Measurements from ENCODE around the gene ADAM12.

ADAM12 gene

DNA sequence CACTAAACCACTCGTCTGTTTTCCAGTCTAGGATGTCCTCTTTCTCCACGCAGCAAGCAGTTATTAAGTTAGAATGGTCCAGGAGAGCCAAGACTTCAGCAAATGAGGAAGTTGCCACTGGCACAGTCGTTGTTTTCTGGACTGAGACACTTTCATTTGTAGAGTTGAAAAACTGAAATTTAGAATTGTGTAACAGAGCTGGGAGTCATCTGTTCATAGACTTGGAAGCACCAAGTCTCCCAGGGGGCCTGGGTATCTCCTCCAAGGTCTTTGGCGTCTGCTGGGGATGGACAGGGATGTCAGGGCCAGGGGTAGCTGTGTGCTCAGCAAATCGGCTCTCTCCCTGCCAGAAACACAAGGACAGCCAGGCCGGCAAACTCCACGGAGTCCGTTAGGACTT is 283.5 kb downstream of the ADAM12 start:
- DNase-seq (ENCODE audit: extremely low spot score, insufficient read length, low read depth) (no peak), FAIRE-seq (no peak)

DNA sequence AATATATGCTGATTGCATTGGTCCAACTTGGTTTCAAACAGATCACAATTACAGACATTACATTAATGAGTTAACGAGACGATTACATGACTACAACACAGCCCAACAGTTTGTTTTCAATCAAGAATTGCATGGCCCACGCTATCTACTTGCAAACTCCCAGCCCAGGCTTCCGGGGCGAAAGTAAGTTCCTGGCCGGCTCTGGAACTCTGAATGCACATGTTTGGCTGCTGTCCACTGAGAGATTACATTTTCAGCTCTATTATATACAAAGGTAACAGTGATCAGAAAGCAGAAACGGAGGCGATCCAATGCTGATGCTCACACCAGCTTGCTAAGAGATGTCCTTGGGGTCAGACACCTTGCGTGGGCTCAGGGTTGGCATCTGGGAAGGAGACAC is 285.6 kb downstream of the ADAM12 start:
- DNase-seq (ENCODE audit: extremely low spot score, insufficient read length, low read depth) (no peak), FAIRE-seq (no peak)

DNA sequence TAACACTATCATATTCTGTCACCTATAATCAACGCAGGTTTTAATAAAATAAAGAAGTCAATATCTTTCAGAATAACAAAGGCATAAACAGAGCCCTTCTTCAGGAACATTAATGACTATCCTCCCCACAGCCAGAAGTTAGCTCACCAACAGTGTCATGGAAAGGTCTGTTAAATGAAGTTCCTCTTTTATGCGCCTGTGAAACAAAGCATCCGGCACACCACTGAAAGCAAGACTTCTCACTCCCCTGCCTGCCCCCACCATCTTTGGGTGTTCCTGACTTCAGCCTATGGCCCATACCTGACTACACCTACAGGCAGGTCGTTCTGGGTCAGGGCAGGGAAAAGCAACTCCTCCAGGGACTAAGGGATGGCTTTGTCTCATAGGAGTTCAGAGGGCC is 286.5 kb downstream of the ADAM12 start:
- no peak for DNase-seq (ENCODE audit: extremely low spot score, insufficient read length, low read depth)
- no peak for FAIRE-seq

DNA sequence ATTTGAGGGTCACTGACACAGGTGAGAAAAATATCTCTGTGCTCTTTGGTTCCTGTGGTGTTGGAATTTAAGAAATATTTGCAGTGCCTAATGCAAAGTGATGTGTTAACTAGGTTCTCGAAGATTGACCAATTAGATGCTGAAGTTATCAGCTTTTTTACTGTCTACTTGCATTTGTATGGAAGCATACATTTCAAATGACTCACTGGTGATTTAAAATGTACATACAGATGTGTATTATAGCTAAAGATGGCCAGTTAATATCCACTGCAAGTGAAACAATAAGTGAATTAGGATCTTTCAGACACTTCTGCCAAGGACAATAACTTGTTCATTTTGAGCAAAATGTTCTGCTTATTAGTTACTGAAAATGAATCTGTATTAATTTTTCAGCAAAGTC is 287.0 kb downstream of the ADAM12 start:
- no peak for DNase-seq (ENCODE audit: extremely low spot score, insufficient read length, low read depth)
- no peak for FAIRE-seq

DNA sequence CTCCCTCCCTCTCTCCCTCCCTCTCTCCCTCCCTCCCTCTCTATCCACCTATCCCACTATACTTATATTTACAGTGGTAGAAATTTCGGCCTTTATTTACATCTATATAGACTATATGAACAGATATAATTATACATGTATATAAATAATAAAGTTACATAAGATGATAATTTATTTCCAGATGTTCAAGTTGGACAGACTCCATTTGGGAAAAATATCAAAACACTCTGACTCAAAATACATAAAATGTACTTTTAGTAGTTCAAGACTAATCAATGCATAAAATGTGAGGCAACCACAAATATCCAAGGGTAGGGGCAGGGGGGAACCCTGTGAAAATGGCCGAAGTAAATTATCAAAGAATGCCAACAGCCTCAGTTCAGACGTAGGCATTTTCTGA is 288.9 kb downstream of the ADAM12 start:
- no peak for DNase-seq (ENCODE audit: extremely low spot score, insufficient read length, low read depth)
- FAIRE-seq, result no peak

DNA sequence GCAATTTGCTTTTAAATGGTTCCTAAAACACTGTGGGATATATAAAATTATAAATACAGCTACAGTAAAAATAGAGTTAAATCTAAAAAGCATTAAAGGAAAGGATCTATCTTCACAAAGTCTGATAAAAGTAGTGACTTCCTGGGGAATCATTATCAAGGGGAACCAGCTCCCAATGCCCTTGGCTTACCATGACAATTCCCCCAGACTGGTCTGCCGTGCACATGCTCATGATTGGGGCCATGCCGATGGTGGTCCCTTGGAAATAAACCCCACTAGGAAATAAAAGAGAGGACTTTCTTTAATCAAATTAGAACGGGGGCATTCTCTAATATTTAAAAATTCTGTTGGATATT is 290.1 kb downstream of the ADAM12 start:
- DNase-seq (ENCODE audit: extremely low spot score, insufficient read length, low read depth) (no peak), FAIRE-seq (no peak)

DNA sequence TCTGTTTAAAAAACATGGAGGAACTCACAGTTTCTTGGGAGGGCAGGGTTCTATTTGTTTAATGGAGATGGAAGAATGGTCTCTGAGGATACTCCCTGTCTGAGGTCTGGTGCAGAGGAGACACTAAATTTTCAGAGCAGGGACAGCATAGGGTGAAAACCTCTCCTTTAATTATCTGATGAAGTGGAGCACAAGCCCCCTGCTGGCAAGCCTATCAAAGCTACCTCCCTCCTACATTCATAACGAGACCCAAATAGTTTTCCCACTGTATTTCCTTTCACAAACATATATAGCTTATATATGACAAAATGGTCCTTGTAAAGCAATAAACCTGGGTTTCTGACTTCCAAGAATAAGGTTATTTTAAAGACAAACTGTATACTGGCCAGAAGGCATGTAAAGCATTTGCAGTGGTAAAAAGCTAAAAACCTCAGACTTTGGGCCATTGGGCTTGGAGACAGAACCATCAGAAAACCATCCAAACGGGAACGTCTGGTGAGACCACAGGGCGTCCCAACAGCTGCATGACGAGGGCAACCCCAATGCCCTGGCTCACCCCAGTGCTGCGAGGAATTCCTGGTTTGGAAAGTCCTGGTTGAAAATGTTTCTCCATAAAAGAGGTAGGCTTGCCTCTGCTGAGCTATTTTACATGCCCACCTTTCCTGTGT is 290.6 kb downstream of the ADAM12 start:
- no peak for DNase-seq (ENCODE audit: extremely low spot score, insufficient read length, low read depth)
- no peak for FAIRE-seq

DNA sequence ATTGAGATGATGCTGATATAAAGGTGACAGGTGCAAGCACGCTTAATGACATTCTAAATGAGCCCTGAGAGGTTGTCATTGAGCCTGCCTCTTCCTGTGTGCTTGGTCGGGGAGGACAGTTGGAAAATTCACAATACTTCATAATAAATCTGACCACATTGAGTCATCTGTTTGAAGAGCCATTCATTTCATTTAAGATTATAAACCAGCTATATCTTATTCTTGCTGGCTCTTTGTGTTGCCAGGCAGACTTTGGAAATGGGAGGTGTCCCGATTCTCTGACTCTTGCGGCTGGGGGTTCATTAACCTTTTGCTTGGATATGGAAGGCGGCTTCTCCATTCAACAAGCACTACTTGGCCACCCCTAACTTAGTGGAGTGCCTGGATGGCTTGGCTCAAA is 293.7 kb downstream of the ADAM12 start:
- DNase-seq (ENCODE audit: extremely low spot score, insufficient read length, low read depth) (no peak), FAIRE-seq (no peak)

DNA sequence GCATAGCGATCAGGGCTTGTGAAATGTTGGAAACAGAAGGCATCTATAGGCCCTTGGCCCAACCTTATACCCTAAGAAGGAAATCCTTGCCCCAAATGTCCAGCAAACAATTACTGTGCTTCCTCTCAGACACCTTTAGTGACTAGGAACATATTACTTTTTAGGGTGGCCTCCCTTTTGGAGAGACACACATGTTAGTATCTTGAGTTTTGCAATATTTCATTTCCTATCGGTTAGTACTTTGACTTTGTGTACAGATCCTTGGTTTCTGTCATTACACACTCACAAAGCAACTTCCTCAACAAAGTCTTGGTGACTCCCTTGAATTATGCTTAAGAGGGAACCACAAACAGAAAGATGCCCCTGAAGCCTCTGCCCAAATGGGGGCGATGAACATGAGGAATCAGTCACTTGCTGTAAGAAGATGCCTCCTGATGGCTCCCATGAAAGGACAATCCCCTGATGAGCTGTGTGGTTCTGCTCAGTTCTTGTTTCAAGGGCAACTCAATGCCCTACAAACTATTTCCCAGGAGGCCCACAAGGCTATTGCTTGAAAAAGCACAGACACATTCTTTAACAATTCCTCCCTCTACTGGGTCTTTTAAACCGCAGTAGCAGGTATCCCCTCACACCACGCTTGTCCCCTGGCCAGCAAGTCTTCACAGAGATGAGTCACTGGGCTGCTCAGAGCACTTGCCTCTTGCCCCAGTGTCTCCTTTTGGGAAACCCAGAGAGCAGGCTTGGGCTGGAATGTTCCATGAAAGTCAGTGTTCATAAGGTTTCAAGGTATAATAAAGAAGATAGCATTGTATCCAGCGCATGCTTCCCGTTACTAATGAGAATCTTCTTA is 295.7 kb downstream of the ADAM12 start:
- FAIRE-seq, result no peak

DNA sequence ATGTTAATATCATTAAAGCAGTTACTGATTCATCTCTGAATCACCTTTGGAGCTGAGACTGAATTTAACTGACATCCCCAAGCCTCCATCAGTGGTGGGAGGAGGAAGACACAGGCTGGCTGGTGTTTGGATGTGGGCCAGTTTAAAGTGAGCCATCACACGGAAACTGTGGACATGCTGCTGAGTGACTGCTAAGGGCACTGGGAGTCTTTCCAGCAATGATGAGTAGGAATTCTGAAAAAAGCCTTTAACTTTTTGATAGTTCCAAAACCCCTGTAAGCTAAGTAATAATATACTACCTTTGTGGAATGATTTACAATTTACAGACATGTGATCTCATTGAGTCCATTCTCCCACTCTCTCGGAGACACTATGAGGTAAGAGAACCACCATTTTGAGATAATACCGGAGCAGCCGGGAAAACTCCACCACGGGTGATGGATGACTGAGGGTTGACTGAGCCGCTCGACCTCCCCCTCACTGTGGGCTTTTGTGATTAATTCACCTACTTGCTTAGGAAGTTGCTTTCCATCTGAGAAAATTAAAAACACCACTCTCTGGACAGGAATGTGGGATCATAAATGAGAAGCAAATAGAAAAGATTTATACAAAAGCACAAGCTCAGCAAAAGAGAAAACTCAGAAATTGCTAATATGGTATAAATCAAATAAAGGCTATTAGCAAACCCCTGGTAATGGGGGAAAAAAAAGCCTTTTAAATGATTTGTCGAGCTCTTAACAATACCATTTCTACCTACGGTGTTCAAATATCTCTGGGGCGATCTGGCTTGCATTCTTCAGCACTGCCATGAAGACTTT is 297.2 kb downstream of the ADAM12 start:
- FAIRE-seq (no peak), DNase-seq (ENCODE audit: extremely low spot score, insufficient read length, low read depth) (no peak)

More for the DNA sequence above, 295.7 kb downstream of the ADAM12 start:
- DNase-seq (ENCODE audit: extremely low spot score, insufficient read length, low read depth), result no peak

DNA sequence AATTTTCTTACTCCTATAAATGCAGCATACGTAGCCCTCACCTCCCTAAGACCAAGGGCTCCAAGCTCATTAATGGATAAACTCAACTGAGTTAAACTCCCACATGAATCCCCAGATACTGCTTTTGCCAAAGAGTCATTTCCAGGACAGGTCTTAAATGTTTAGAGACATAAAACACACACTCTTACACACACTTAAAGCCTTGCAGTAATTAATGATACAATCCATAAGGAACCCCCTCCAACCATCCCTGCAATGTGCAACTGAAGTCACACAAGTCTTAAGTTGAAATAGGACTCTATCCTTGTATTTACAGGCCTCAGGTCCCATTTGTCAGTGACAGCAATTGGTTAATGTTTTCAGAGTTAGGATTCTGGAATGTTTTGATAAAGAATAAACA is 297.8 kb downstream of the ADAM12 start:
- DNase-seq (ENCODE audit: extremely low spot score, insufficient read length, low read depth) (no peak), FAIRE-seq (no peak)

DNA sequence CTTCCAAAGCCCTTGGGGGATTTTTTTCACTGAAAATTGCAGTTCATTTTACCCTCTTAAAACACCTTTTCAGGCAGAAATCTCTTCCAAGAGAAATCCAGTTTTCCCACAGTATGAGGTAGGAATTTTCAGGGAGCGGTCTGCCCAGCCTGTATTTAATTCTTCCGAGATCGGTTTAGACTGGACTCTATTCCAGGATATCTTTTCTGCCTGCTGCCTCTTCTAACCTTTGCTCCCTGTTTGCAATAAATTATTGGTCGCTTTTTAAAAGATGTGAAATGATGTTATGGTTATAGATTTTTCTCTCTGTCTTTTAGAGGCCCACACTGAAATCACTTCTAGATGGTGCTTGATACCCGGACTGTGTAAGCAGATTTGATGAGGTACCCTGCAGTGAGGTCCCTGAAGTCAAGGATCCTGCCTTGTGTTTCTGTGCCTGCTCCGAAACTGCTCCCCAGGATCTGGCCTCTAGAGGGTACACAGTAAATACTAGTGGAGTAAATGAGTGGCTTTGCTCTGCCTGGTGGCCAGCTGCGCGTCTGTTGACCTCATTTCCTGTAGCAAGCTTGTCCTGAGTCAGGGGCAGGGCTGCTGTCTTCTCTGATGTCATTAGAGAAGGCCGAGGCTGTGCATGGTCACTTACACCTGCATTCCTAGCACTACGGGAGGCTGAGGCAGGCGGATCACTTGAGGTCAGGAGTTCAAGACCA is 300.3 kb downstream of the ADAM12 start:
- no peak for FAIRE-seq
- DNase-seq (ENCODE audit: extremely low spot score, insufficient read length, low read depth), result no peak

DNA sequence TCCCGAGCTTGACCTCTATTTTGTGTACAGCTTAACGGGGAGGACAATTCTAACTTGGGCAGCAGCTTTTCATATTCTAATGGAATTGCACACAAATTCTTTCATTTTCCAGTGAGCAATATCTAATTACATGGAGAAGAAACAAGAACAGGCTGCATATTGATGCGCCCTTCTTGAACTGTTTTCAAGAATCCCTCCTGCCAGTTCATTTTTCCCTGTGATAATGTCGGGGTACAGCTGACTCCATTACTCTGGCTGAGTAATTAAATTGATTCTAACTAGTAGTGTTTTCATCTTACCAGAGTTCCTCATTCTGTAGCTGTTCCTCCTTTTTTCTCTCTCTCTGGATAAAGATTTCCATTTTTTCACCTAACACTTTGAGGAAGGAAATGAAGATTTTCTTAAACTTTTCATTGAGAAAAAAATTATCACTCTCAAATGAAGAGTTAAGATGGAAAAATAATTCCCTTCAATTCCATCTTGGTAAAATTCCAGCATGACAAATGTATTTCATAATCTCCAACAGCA is 301.1 kb downstream of the ADAM12 start:
- FAIRE-seq, result no peak

DNA sequence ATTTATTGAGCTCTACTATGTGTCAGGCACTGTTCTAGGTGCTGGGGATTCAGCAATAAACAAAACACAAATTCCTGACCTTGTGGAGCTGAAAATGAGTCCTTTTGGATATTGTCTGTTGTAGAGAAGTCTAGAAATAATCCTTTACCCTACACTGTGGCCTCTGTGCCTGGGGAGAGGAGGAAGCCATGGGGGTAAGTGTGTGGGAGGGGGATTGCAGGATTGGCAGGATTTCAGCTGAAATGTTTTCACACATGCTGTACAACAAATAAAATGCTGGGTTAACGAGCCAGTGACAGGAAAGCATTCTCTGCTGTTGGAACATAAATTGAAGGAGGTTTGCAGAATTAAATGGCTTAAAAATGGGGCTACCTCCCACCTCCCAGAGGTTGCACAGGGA is 302.5 kb downstream of the ADAM12 start:
- no peak for FAIRE-seq
- DNase-seq (ENCODE audit: extremely low spot score, insufficient read length, low read depth), result no peak

More for the DNA sequence above, 301.1 kb downstream of the ADAM12 start:
- DNase-seq (ENCODE audit: extremely low spot score, insufficient read length, low read depth), result no peak

DNA sequence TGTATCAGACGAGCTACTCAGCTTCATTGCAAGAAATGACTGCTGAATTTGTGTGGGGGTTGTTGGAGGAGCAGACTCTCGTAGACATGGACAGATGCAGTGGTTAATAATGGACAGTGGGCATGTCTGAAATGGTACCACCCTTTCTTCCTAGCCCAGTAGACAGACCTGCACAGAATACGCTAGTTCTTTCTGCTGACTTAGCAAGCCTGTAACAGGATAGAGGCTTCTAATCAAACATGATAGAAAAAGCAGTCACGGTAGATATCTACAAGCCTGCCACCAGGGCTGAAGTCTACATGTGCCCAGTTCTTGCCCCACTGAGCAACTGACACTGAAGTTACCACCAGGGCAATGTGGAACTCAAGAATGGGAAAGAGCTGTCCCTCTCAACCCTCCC is 303.9 kb downstream of the ADAM12 start:
- FAIRE-seq, result no peak
- DNase-seq (ENCODE audit: extremely low spot score, insufficient read length, low read depth), result no peak

DNA sequence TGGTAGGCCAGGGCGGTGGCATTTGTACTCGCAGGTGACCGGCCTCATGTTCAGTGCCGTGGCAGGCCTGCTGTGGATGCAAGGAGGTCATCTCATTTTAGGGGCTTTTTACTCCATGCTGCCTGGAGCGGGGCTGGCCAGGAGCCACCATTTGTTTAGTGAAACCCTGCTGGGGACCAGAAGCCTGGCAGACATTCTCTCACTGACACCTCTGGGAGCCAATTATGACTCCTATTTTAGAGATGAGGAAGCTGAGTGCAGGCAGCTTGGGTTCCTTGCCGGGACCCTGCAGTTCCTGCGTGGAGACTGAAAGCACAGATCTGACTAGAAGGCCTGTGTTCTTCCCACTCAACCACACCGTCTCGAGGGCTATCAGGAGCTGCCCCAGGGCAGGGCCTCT is 305.3 kb downstream of the ADAM12 start:
- FAIRE-seq (no peak), DNase-seq (ENCODE audit: extremely low spot score, insufficient read length, low read depth) (no peak)

DNA sequence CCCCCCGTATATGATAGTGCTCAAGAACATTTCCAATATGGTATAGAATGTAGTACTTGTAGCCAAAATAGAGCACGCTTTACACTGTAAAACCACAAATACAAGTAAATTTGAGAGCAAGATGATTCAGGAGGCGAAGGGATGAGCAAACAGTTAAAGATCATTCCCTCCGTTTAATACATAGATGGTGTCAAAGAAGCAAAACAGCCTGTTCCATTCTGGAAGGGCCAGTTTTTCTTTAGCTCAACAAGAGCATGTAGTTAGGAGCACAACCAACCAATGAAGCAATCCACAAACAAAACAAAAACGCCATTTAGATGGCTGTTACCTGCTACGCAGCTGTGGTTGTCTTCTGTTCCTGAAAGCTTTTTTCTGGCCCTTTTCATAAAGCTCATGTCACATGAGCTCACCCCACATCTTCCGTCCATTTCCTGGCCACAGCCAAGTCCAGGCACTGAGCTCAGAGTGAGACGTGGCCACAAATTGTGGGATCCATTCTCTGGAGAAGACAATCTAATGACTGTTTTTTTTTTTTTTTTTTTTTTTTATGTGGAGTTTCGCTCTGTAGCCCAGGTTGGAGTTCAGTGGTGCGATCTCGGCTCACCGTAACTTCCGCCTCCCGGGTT is 306.3 kb downstream of the ADAM12 start:
- no peak for FAIRE-seq

DNA sequence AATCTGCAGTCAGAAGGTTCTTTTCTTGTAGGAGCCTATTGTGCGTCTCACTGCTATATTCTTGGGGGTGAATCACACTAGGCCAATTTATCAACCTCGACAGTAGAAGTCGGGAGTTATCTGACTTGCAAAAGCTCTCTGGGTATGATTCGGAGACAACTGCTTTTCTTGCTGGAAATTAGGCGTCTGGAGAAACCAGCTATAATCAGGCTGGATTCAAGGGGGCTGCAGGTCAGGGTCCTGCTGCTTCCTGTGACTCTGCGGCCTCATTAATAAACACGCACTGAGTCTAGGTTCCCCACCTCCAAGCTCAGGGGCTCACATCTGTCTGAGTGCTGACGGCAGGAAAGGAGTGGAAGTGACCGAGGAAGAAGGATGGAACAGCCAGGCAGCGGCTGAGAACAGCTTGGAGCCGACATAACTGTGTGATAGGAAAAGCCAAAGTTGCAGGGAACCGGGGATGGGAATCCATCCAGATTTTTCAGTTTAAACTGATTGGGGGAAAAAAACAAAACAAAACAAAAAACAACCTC is 307.3 kb downstream of the ADAM12 start:
- FAIRE-seq (no peak), DNase-seq (ENCODE audit: extremely low spot score, insufficient read length, low read depth) (no peak)

More for the DNA sequence above, 306.3 kb downstream of the ADAM12 start:
- no peak for DNase-seq (ENCODE audit: extremely low spot score, insufficient read length, low read depth)

DNA sequence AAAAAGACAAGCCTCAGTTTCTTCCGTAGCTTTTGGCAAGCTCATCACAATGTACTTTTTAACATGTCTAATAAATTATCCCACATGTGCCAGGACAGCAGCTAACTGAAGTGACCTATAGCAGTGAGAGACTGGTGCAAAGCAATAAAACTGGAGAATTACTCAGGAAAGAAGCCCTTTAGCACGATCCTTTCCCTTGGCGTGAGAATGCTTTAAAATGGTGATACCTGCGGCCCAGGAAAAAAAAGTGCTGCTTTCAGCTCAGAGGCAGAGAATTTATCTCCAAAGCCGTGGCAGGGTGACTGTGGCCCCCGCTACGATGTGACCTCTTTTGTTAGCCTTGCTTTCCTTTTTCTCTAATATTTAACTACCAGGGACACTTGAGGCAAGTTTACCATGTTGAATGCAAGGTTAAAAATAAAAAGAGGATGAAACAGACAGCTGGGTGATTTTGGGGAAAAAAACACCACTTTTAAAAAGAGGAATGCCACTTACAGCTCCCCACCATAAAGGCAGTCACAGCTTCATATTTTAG is 307.9 kb downstream of the ADAM12 start:
- FAIRE-seq, result no peak

More for the DNA sequence above, 307.9 kb downstream of the ADAM12 start:
- no peak for DNase-seq (ENCODE audit: extremely low spot score, insufficient read length, low read depth)

Measured in GM18507 (cell line).